HepG2 (cell line): ENCODE data around the gene ATAD3C. TPM values are rescaled to one million over a fixed set of nuclear protein-coding genes. Genes with fewer than 3 reads are reported as not detected.

ENCODE experiments used
- CENPT ChIP-seq: sonication (generic); formaldehyde crosslinking; IDR thresholded peaks from 2 replicates; pipeline ENCODE4 v1.8.0; 2022; ENCODE audit warnings: low read depth, mild to moderate bottlenecking, moderate library complexity, missing genetic modification reagents
- GATAD1 ChIP-seq: IDR thresholded peaks from 2 replicates; pipeline ENCODE4 v1.6.1; 2016; ENCODE audit warnings: missing genetic modification reagents, missing compliant biosample characterization
- HOMEZ ChIP-seq: IDR thresholded peaks from 2 replicates; pipeline ENCODE4 v1.6.1; 2016; ENCODE audit warnings: low read depth
- KDM1A ChIP-seq: IDR thresholded peaks from 2 replicates; pipeline ENCODE4 v1.6.1; 2016; ENCODE audit warnings: missing compliant biosample characterization
- TAF1 ChIP-seq: sonication (generic); formaldehyde crosslinking; IDR thresholded peaks from 2 replicates; pipeline ENCODE4 v1.4.0; 2020; ENCODE audit warnings: missing genetic modification reagents
- ZNF142 ChIP-seq: sonication (generic); formaldehyde crosslinking; IDR thresholded peaks from 2 replicates; pipeline ENCODE4 v1.4.0; 2020; ENCODE audit warnings: missing genetic modification reagents
- ZNF143 ChIP-seq: sonication (generic); formaldehyde crosslinking; IDR thresholded peaks from 2 replicates; pipeline ENCODE4 v1.4.0; 2020; ENCODE audit warnings: missing genetic modification reagents
- ZNF333 ChIP-seq: sonication (generic); formaldehyde crosslinking; IDR thresholded peaks from 2 replicates; pipeline ENCODE4 v1.4.0; 2020; ENCODE audit warnings: mild to moderate bottlenecking, missing genetic modification reagents, borderline replicate concordance
- ZNF407 ChIP-seq: sonication (generic); formaldehyde crosslinking; IDR thresholded peaks from one replicate; pipeline ENCODE4 v1.5.1; 2020; ENCODE audit warnings: mild to moderate bottlenecking, missing genetic modification reagents; ENCODE audit errors: not compliant biosample characterization
- ZNF614 ChIP-seq: IDR thresholded peaks from 2 replicates; pipeline ENCODE4 v1.6.1; 2018; ENCODE audit warnings: missing biosample characterization, missing genetic modification reagents, inconsistent platforms, borderline replicate concordance
- polyA plus RNA-seq, 8 experiments: library from polyadenylated mRNA; depleted of rRNA in 3 of 8; stranded (reverse) in 7 of 8; unstranded in 1 of 8; fragments of >200 nt; fragmentation: Illumina TruSeq in 4 of 8; extraction: Trizol in 4 of 8; gene quantifications; 2 replicates each; pipeline versions ENCODE4 v1.2.1 to v1.2.3, GENCODE V29; 2011 to 2016; ENCODE audit warnings: low read depth in 4 of 8, missing spikeins in 1 of 8, mixed read lengths in 1 of 8; ENCODE audit not compliant: insufficient read depth in 1 of 8
- total RNA-seq, 5 experiments: library from RNA; depleted of rRNA; stranded (reverse); fragments of >200 nt; fragmentation: Illumina TruSeq; extraction: Trizol; gene quantifications; 2 replicates each; pipeline ENCODE4 v1.2.3, GENCODE V29; 2016; ENCODE audit warnings: low read depth in 1 of 5

Gene ATAD3C
- total and polyA plus RNA-seq, 2 of the 13 experiments (the other 11 are each of a cell fraction or from before 2014, with no cell fraction given) = 2.4 to 3.2 TPM

GRCh38 chr1:1421147-1421906, 28.2 kb upstream of the ATAD3C start, which contains the start of gene ANKRD65 (continued):
- no peak for TF ChIP-seq GATAD1 (CRISPR knock-in tag)
- TF ChIP-seq ZNF407 (CRISPR knock-in tag) = no peak
- 0 out of 2 replicates have a peak, but pooled peaks have one; percentile 41 for TF ChIP-seq ZNF614 (CRISPR knock-in tag)
- peak; percentile 74; the same call in 1 of the 2 replicates for TF ChIP-seq TAF1
- TF ChIP-seq ZNF333 (CRISPR knock-in tag) = no peak
- TF ChIP-seq CENPT (CRISPR knock-in tag) = no peak
- no peak for TF ChIP-seq ZNF143 (CRISPR knock-in tag)
- no peak for TF ChIP-seq ZNF142
- TF ChIP-seq HOMEZ (CRISPR knock-in tag) = no peak
- no peak for TF ChIP-seq KDM1A (CRISPR knock-in tag)
